Suprapubic skin (tissue), 4 donors: ENCODE measurements around the gene ZNRF4. TPM values are rescaled to one million over a fixed set of nuclear protein-coding genes. Genes with fewer than 3 reads are reported as not detected.

Experiments
- DNase-seq, 2 donors: peaks; one replicate each; pipeline ENCODE4 v3.0.0-alpha.2; 2019; ENCODE audit warnings: low spot score in 2 of 2
- H3K27ac ChIP-seq: fragments of 200-600 bp; sonication (generic); one replicate; pipeline ENCODE4 v1.5.1; 2019
- H3K27me3 ChIP-seq: fragments of 200-600 bp; sonication (generic); one replicate; pipeline ENCODE4 v1.5.1; 2019
- H3K36me3 ChIP-seq: fragments of 200-600 bp; sonication (generic); one replicate; pipeline ENCODE4 v1.5.1; 2019
- H3K4me1 ChIP-seq: fragments of 200-600 bp; sonication (generic); one replicate; pipeline ENCODE4 v1.5.1; 2019
- H3K4me3 ChIP-seq: fragments of 200-600 bp; sonication (generic); one replicate; pipeline ENCODE4 v1.5.1; 2019; ENCODE audit warnings: mild to moderate bottlenecking
- H3K9me3 ChIP-seq: fragments of 200-600 bp; sonication (generic); one replicate; pipeline ENCODE4 v1.5.1; 2019
- CTCF ChIP-seq, 2 donors: fragments of 200-600 bp in 1 of 2; fragments of 450-650 bp in 1 of 2; sonication (generic) in 1 of 2; IDR thresholded peaks; one replicate each; pipeline ENCODE4 v1.5.1; 2016 to 2019; ENCODE audit warnings: antibody characterized with exemption in 2 of 2, mild to moderate bottlenecking in 1 of 2, moderate library complexity in 1 of 2
- EP300 ChIP-seq: sonication (generic); formaldehyde crosslinking; IDR thresholded peaks from one replicate; pipeline ENCODE4 v1.6.1; 2017; ENCODE audit warnings: antibody characterized with exemption
- POLR2A ChIP-seq, 2 donors: fragments of 450-650 bp; IDR thresholded peaks; one replicate each; pipeline ENCODE4 v1.6.1; 2017; ENCODE audit warnings: antibody characterized with exemption in 2 of 2, mild to moderate bottlenecking in 2 of 2, moderate library complexity in 2 of 2
- POLR2AphosphoS5 ChIP-seq, 3 donors: sonication (generic); formaldehyde crosslinking; IDR thresholded peaks; one replicate each; pipeline ENCODE4 v1.6.1; 2017; ENCODE audit warnings: antibody characterized with exemption in 3 of 3
- WGBS: methylation state at CpG from one replicate; pipeline ENCODE4 v1.1.5; 2018; 5-methylcytosine and 5-hydroxymethylcytosine counted together
- total RNA-seq, 4 donors: library from RNA; depleted of rRNA; stranded (reverse); fragments of >200 nt; gene quantifications; one replicate each; pipeline ENCODE4 v1.1.0, GENCODE V29; 2016

ZNRF4 gene
- total RNA-seq, 4 donors from 2014 or later: not detected

DNA sequence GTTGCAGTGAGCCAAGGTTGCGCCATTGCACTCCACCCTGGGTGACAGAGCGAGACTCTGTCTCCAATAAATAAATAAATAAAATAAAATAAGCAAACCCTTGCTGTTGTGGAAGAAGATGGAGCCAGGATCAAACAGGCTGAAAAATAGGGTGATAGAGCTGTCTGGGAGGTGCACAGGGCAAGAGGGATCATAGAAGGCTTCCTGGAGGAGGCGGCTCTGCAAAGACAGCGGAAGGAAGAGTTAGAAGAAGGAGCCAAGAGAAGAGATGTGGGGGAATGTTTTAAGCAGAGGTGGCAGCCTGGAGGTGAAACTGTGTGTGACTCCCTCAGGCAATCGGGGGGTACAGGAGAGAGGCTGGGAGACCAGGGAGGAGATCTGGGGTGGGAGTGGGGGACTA, 40.6 kb downstream of the ZNRF4 start:
- H3K27me3 ChIP-seq: peaks cover 73% of the 10 kb centered on the region
- 92% methylated on average over 5 of the region's 5 CpGs for WGBS

GRCh38 chr19:5497297-5497696, 42.1 kb downstream of the ZNRF4 start:
- 78% methylated on average over 5 of the region's 5 CpGs for WGBS
- Histone ChIP-seq H3K4me1 (no peaks in the 10 kb centered on the region), H3K27me3 (peaks cover 58% of the 10 kb centered on the region), H3K36me3 (no peaks in the 10 kb centered on the region), H3K27ac (no peak overlapping the region), H3K4me3 (no peak overlapping the region), H3K9me3 (peaks cover 10% of the 10 kb centered on the region)
- no peak for DNase-seq
- TF ChIP-seq POLR2AphosphoS5 (IDR thresholded peaks at IDR 0.05) (no peak), EP300 (no peak), CTCF (IDR thresholded peaks at IDR 0.05) (no peak), POLR2A (IDR thresholded peaks at IDR 0.05) (no peak)

More for the DNA sequence above, 40.6 kb downstream of the ZNRF4 start:
- Histone ChIP-seq H3K9me3 (no peaks in the 10 kb centered on the region), H3K36me3 (no peaks in the 10 kb centered on the region), H3K27ac (no peak overlapping the region), H3K4me3 (no peak overlapping the region), H3K4me1 (no peaks in the 10 kb centered on the region)
- TF ChIP-seq EP300 (no peak), CTCF (IDR thresholded peaks at IDR 0.05) (no peak), POLR2A (IDR thresholded peaks at IDR 0.05) (no peak), POLR2AphosphoS5 (IDR thresholded peaks at IDR 0.05) (no peak)
- DNase-seq: no peak

DNA sequence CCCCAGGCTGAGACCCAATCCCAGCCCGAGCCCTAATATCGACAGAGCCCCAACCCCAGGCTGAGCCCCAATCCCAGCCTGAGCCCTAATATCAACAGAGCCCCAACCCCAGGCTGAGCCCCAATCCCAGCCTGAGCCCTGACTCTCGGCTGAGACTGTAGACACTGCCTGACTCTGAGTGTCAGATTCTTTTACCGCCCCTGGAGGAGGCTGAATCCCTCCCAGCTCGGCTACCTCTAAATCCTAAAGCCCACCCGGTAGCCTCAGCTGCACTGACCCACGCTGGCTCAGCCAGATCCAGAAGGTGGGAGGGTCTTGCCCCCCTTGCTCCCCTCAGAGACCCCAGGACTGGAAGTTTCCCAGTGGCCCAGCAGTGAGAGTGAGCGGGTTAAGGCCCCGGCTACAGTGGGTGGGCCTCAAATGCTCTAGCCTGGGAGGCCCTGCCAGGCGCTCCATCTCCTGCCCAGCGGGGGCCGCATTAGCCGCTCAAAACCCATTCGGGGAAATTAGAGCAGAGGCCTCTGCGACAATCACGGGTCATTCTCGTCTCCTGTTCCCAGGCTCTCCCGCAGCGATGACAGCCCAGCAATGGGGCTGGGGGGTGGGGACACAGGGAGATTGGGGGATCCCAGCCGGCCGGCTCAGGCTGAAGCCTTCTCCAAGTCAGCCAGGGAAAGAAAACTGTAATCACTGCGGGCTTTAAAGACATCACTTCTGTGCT, 43.8 kb downstream of the ZNRF4 start:
- Histone ChIP-seq H3K4me3 (no peak overlapping the region), H3K4me1 (no peaks in the 10 kb centered on the region), H3K36me3 (no peaks in the 10 kb centered on the region), H3K27me3 (peaks cover 46% of the 10 kb centered on the region), H3K9me3 (peaks cover 12% of the 10 kb centered on the region), H3K27ac (no peak overlapping the region)
- WGBS: 46% methylated on average over 19 of the region's 22 CpGs
- TF ChIP-seq CTCF (IDR thresholded peaks at IDR 0.05) (no peak), POLR2AphosphoS5 (IDR thresholded peaks at IDR 0.05) (no peak), POLR2A (IDR thresholded peaks at IDR 0.05) (no peak), EP300 (no peak)
- DNase-seq: no peak

GRCh38 chr19:5501907-5502306, 46.7 kb downstream of the ZNRF4 start:
- TF ChIP-seq CTCF (IDR thresholded peaks at IDR 0.05) (no peak), POLR2A (IDR thresholded peaks at IDR 0.05) (no peak), POLR2AphosphoS5 (IDR thresholded peaks at IDR 0.05) (no peak), EP300 (no peak)
- Histone ChIP-seq H3K36me3 (no peaks in the 10 kb centered on the region), H3K9me3 (peaks cover 12% of the 10 kb centered on the region), H3K27me3 (peaks cover 24% of the 10 kb centered on the region), H3K4me1 (no peaks in the 10 kb centered on the region), H3K27ac (no peak overlapping the region), H3K4me3 (no peak overlapping the region)
- WGBS: 89% methylated on average over 2 of the region's 2 CpGs
- DNase-seq: no peak

- no peaks in the 10 kb centered on the region for H3K4me1 ChIP-seq
- DNase-seq: no peak
- H3K27me3 ChIP-seq: peaks cover 15% of the 10 kb centered on the region
- no peaks in the 10 kb centered on the region for H3K36me3 ChIP-seq
- WGBS: 59% methylated on average over 1 of the region's 1 CpG
- no peak overlapping the region for H3K4me3 ChIP-seq
- TF ChIP-seq EP300: no peak
- H3K9me3 ChIP-seq: peaks cover 12% of the 10 kb centered on the region
- H3K27ac ChIP-seq: no peak overlapping the region
Observed at GRCh38 chr19:5503598-5503997, 48.4 kb downstream of the ZNRF4 start.

DNA sequence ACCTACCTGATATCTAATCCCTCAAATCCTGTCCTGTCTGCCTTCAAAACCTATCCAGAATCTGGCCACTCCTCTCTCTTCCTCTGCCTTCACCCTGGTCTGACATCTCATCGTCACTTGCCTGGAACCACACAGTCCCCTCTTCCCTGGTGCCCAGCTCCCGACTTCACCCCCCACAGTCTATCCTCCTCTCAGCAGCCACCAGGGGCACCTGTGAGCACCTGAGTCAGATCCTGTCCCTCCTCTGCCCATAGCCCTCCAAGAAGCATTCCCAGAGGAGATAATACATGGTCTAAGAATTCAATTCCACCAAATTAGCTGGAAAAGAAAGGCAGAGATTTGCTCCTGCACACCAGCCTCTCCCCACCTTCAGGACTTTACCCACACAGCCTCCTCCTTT, 48.9 kb downstream of the ZNRF4 start:
- DNase-seq: no peak
- 69% methylated on average over 2 of the region's 2 CpGs for WGBS
- no peak for TF ChIP-seq POLR2A (IDR thresholded peaks at IDR 0.05)
- TF ChIP-seq EP300: no peak
- TF ChIP-seq POLR2AphosphoS5 (IDR thresholded peaks at IDR 0.05): no peak
- no peak for TF ChIP-seq CTCF (IDR thresholded peaks at IDR 0.05)
- no peaks in the 10 kb centered on the region for H3K4me1 ChIP-seq
- no peak overlapping the region for H3K4me3 ChIP-seq
- H3K36me3 ChIP-seq: no peaks in the 10 kb centered on the region
- peaks cover 12% of the 10 kb centered on the region for H3K27me3 ChIP-seq
- H3K27ac ChIP-seq: no peak overlapping the region
- peaks cover 12% of the 10 kb centered on the region for H3K9me3 ChIP-seq
